Measurements from ENCODE around the gene PPFIBP2. TPM values are rescaled to one million over a fixed set of nuclear protein-coding genes. Genes with fewer than 3 reads are reported as not detected.

Gene PPFIBP2
- total and polyA plus RNA-seq, 10 donors = 17.2 to 75.1 (median 40.4) TPM

DNA sequence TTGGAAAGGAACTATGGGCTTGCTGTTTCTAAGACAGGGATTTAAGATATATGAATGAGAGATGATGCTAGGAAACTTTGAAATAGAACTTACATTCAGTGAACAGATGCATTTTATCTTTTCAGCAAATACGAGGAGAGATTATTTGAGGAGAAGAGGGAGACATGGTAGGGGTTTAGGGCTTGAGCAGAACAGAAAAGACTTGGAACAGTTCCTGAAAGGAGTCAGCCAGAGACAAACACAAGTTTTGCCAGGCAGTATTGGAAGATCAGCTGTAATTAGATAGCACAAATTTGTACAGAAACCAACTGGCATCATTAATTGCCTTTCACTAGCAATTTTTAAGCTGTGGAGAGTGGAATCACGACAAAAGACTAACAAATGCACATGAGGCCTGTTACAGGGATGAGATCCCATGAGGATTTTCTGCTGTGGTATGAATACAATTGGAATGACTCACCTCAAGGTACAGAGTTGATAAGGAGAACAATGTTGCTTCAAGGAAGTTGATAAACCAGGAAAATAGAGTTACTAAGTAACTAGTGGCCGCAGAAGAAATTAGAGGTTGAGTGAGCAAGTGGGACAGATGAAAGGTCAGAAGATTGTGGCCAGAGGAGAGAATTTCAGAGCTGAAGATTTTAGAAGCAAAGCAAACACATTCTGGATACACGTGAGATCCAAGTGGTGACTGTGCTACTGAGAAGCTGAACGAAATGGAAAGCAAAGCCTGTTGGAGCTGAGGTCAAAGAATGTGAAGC, 91.6 kb downstream of the PPFIBP2 start:
- Histone ChIP-seq H3K4me3 (no peak overlapping the region), H3K27ac (no peak overlapping the region), H3K9me3 (no peaks in the 10 kb centered on the region), H3K4me1 (peaks cover 0 to 3% (median 0%) of the 10 kb centered on the region in 6 donors), H3K36me3 (peaks cover 0 to 50% (median under 1%) of the 10 kb centered on the region in 6 donors), H3K27me3 (replicated peaks in 1 of 7) (no peaks in the 10 kb centered on the region)
- intact Hi-C loops (cut with DNase I; ENCODE audit: low total_unique reads) = no loop called here
- WGBS, 5 donors = 74 to 80% (median 74%) methylated on average over 5 of the region's 5 CpGs
- TF ChIP-seq POLR2AphosphoS5 (IDR thresholded peaks at IDR 0.05) (no peak), POLR2A (IDR thresholded peaks at IDR 0.05) (no peak)
- TF ChIP-seq, protein P1, sequence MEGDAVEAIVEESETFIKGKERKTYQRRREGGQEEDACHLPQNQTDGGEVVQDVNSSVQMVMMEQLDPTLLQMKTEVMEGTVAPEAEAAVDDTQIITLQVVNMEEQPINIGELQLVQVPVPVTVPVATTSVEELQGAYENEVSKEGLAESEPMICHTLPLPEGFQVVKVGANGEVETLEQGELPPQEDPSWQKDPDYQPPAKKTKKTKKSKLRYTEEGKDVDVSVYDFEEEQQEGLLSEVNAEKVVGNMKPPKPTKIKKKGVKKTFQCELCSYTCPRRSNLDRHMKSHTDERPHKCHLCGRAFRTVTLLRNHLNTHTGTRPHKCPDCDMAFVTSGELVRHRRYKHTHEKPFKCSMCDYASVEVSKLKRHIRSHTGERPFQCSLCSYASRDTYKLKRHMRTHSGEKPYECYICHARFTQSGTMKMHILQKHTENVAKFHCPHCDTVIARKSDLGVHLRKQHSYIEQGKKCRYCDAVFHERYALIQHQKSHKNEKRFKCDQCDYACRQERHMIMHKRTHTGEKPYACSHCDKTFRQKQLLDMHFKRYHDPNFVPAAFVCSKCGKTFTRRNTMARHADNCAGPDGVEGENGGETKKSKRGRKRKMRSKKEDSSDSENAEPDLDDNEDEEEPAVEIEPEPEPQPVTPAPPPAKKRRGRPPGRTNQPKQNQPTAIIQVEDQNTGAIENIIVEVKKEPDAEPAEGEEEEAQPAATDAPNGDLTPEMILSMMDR (IDR thresholded peaks at IDR 0.05 in 8 of 11, conservative IDR thresholded peaks at IDR 0.05 in 3 of 11) = no peak
- no peak for DNase-seq

DNA sequence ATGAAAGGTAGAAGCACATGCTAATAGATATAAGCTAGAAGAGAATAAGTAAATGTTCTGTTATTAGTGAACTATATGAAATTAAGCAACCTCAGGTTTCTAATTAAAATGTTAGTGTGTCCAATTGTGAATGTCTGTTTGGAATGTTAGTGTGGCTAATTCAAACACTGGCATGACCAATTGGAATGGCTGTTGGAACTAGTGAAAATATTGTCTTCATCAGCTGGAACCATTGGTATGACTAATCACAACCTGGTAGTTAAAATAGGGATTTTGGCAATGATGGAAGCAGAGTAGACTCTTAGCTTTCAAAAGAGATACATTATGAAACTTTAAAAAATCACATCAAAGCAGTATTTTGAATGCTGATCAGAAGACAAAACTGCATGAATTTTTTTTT, 92.7 kb downstream of the PPFIBP2 start:
- Histone ChIP-seq H3K36me3 (peaks cover 0 to 50% (median 7%) of the 10 kb centered on the region in 6 donors), H3K27ac (no peak overlapping the region), H3K4me1 (no peaks in the 10 kb centered on the region), H3K9me3 (no peaks in the 10 kb centered on the region), H3K4me3 (no peak overlapping the region), H3K27me3 (replicated peaks in 1 of 7) (no peaks in the 10 kb centered on the region)
- DNase-seq = no peak
- TF ChIP-seq POLR2AphosphoS5 (IDR thresholded peaks at IDR 0.05) = no peak
- TF ChIP-seq POLR2A (IDR thresholded peaks at IDR 0.05) = no peak
- TF ChIP-seq, protein P1 (IDR thresholded peaks at IDR 0.05 in 8 of 11, conservative IDR thresholded peaks at IDR 0.05 in 3 of 11) = no peak
- intact Hi-C loops (cut with DNase I; ENCODE audit: low total_unique reads) = no loop called here

GRCh38 chr11:7609015-7609414, 95.2 kb downstream of the PPFIBP2 start:
- H3K9me3 ChIP-seq = no peaks in the 10 kb centered on the region
- no peak overlapping the region for H3K27ac ChIP-seq
- H3K4me3 ChIP-seq = no peak overlapping the region
- H3K36me3 ChIP-seq = peaks cover 0 to 54% (median 10%) of the 10 kb centered on the region in 6 donors
- no peak for DNase-seq
- intact Hi-C loops (cut with DNase I; ENCODE audit: low total_unique reads) = no loop called here
- H3K27me3 ChIP-seq (replicated peaks in 1 of 7) = no peaks in the 10 kb centered on the region
- H3K4me1 ChIP-seq = no peaks in the 10 kb centered on the region
- 86 to 98% (median 94%) methylated on average over 4 of the region's 4 CpGs for WGBS, 5 donors
- no peak for TF ChIP-seq POLR2AphosphoS5 (IDR thresholded peaks at IDR 0.05)
- no peak for TF ChIP-seq POLR2A (IDR thresholded peaks at IDR 0.05)
- TF ChIP-seq, protein P1 (IDR thresholded peaks at IDR 0.05 in 8 of 11, conservative IDR thresholded peaks at IDR 0.05 in 3 of 11) = no peak

DNA sequence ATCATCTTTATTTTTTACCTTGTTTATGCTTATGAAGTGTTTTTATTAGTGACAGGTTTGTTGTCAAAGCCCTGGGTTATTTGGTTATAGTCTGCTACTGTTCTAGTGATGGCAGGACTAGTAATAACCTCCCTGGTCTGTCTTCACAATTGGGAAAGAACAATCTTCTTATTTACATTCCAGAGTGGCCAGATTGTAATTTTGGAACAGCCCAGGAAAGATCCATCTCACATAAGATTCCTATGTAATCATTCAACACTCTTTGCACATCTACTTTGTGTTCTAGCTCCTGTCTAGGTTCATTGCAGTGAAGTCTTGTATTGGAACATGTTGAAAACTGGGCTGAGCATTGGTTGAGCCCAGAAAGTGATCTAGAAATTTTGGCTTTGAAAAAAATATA, 95.7 kb downstream of the PPFIBP2 start:
- H3K4me3 ChIP-seq = no peak overlapping the region
- no peaks in the 10 kb centered on the region for H3K4me1 ChIP-seq
- no peaks in the 10 kb centered on the region for H3K9me3 ChIP-seq
- intact Hi-C loops (cut with DNase I; ENCODE audit: low total_unique reads) = no loop called here
- H3K27me3 ChIP-seq (replicated peaks in 1 of 7) = no peaks in the 10 kb centered on the region
- H3K27ac ChIP-seq = no peak overlapping the region
- TF ChIP-seq POLR2AphosphoS5 (IDR thresholded peaks at IDR 0.05) (no peak), POLR2A (IDR thresholded peaks at IDR 0.05) (no peak)
- TF ChIP-seq, protein P1 (IDR thresholded peaks at IDR 0.05 in 8 of 11, conservative IDR thresholded peaks at IDR 0.05 in 3 of 11) = no peak
- DNase-seq = no peak
- H3K36me3 ChIP-seq = peaks cover 0 to 54% (median 10%) of the 10 kb centered on the region in 6 donors
